ENCODE measurements around the gene MSI2. TPM values are rescaled to one million over a fixed set of nuclear protein-coding genes. Genes with fewer than 3 reads are reported as not detected.

Gene MSI2
- total and polyA plus RNA-seq, 7 donors = 37.6 to 133 (median 87.1) TPM

- Histone ChIP-seq H3K27ac (no peak overlapping the region), H3K4me1 (peaks cover 5% of the 10 kb centered on the region), H3K4me3 (no peak overlapping the region), H3K27me3 (ENCODE audit: insufficient read depth in 3 of 3, low read length in 2 of 3) (no peaks in the 10 kb centered on the region), H3K36me3 (ENCODE audit: insufficient read depth in 1 of 2, low read depth in 1 of 2) (no peaks in the 10 kb centered on the region), H3K9me3 (no peaks in the 10 kb centered on the region)
- intact Hi-C loops (cut with DNase I) = no loop called here
- DNase-seq = no peak
- no peak for TF ChIP-seq CTCF (IDR thresholded peaks at IDR 0.05)
- WGBS, 3 donors = 64 to 74% (median 69%) methylated on average over 3 of the region's 3 CpGs
- no peak for ATAC-seq
These were observed 273.7 kb downstream of the MSI2 start for GRCh38 chr17:57530026-57530425.

GRCh38 chr17:57530508-57530907 is 274.2 kb downstream of the MSI2 start:
- no peak overlapping the region for H3K27ac ChIP-seq
- intact Hi-C loops (cut with DNase I) = no loop called here
- WGBS, 3 donors = 67 to 76% (median 75%) methylated on average over 4 of the region's 4 CpGs
- DNase-seq = no peak
- no peak overlapping the region for H3K4me3 ChIP-seq
- H3K27me3 ChIP-seq (ENCODE audit: insufficient read depth in 3 of 3, low read length in 2 of 3) = no peaks in the 10 kb centered on the region
- H3K4me1 ChIP-seq = peaks cover 6% of the 10 kb centered on the region
- ATAC-seq = no peak
- no peaks in the 10 kb centered on the region for H3K9me3 ChIP-seq
- TF ChIP-seq CTCF (IDR thresholded peaks at IDR 0.05) = no peak
- no peaks in the 10 kb centered on the region for H3K36me3 ChIP-seq (ENCODE audit: insufficient read depth in 1 of 2, low read depth in 1 of 2)

GRCh38 chr17:57531078-57531477 is 274.8 kb downstream of the MSI2 start:
- Histone ChIP-seq H3K36me3 (ENCODE audit: insufficient read depth in 1 of 2, low read depth in 1 of 2) (no peaks in the 10 kb centered on the region), H3K4me3 (no peak overlapping the region), H3K27me3 (ENCODE audit: insufficient read depth in 3 of 3, low read length in 2 of 3) (no peaks in the 10 kb centered on the region), H3K4me1 (peaks cover 4% of the 10 kb centered on the region), H3K9me3 (no peaks in the 10 kb centered on the region), H3K27ac (no peak overlapping the region)
- TF ChIP-seq CTCF (IDR thresholded peaks at IDR 0.05) = no peak
- ATAC-seq = no peak
- intact Hi-C loops (cut with DNase I) = no loop called here
- 88 to 92% (median 88%) methylated on average over 7 of the region's 7 CpGs for WGBS, 3 donors
- DNase-seq = no peak

GRCh38 chr17:57531648-57532504 is 275.6 kb downstream of the MSI2 start:
- Histone ChIP-seq H3K4me3 (no peak overlapping the region), H3K27ac (no peak overlapping the region), H3K27me3 (ENCODE audit: insufficient read depth in 3 of 3, low read length in 2 of 3) (no peaks in the 10 kb centered on the region), H3K9me3 (no peaks in the 10 kb centered on the region), H3K4me1 (peaks cover 4% of the 10 kb centered on the region), H3K36me3 (ENCODE audit: insufficient read depth in 1 of 2, low read depth in 1 of 2) (no peaks in the 10 kb centered on the region)
- DNase-seq (no peak), ATAC-seq (no peak)
- no peak for TF ChIP-seq CTCF (IDR thresholded peaks at IDR 0.05)
- 81 to 86% (median 83%) methylated on average over 19 of the region's 19 CpGs for WGBS, 3 donors
- intact Hi-C loops (cut with DNase I) = no loop called here

Data from psoas muscle (tissue), 8 donors.